DOHH2 (cell line): ENCODE measurements around the gene ACE.

Experiments used
- EZH2phosphoT487 ChIP-seq: fragments of 200-600 bp; sonication (generic); IDR thresholded peaks from 2 replicates; pipeline ENCODE4 v1.6.1; 2017; ENCODE audit warnings: borderline replicate concordance, mild to moderate bottlenecking, antibody characterized with exemption, low read length, moderate library complexity, mixed read lengths
- TF ChIP-seq, protein P1 (sequence below): fragments of 200-600 bp; sonication (generic); IDR thresholded peaks from one replicate; pipeline ENCODE4 v1.5.1; 2014; ENCODE audit warnings: antibody characterized with exemption, mild to moderate bottlenecking, low read depth, low read length; ENCODE audit not compliant: poor library complexity, severe bottlenecking

DNA sequence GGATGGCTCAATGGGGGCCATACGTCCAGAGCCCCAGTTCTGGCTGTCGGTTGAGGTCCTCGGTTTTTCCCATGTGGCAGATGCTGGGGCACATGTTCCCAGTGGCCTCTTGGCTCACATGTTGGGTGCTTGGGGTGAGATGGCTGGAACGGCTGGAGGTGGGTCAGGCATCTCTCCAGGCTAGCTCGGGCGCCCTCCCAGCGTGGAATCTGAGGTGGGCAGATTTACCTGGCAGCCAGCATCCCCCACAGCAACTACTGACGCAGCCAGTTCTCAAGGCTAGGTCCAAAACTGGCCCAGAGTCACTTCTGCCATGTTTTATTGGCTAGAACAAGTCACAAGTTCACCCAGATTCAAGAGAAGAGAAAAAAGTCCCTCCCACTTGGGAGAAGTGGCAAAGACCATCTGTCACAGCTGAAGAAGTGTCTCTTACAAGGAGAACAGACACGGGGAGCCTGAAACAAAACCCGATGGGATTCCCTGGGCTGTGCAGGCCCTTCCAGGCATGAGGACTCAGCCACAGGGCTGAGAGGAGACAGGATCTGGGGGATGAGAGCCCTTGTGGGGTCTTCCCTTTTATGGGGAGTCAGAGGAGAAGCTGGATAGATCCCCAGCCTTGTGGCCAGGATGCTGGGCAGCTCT lies 15.2 kb downstream of the ACE start:
- TF ChIP-seq, protein P1, sequence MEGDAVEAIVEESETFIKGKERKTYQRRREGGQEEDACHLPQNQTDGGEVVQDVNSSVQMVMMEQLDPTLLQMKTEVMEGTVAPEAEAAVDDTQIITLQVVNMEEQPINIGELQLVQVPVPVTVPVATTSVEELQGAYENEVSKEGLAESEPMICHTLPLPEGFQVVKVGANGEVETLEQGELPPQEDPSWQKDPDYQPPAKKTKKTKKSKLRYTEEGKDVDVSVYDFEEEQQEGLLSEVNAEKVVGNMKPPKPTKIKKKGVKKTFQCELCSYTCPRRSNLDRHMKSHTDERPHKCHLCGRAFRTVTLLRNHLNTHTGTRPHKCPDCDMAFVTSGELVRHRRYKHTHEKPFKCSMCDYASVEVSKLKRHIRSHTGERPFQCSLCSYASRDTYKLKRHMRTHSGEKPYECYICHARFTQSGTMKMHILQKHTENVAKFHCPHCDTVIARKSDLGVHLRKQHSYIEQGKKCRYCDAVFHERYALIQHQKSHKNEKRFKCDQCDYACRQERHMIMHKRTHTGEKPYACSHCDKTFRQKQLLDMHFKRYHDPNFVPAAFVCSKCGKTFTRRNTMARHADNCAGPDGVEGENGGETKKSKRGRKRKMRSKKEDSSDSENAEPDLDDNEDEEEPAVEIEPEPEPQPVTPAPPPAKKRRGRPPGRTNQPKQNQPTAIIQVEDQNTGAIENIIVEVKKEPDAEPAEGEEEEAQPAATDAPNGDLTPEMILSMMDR = no peak
- no peak for TF ChIP-seq EZH2phosphoT487
